HCT116 (cell line): ENCODE results near the gene MRPL37. TPM values are rescaled to one million over a fixed set of nuclear protein-coding genes. Genes with fewer than 3 reads are reported as not detected.

ENCODE experiments used
- ATAC-seq: fragments of 200-7000 bp; cut with Tn5 transposase; 2 replicates; pipeline ENCODE4 v1.9.1; 2020; ENCODE audit warnings: mild to moderate bottlenecking, moderate library complexity
- BruUV-seq: library from RNA; stranded (reverse); fragments of 400-500 nt; replicated peaks from 2 replicates; lab custom pipeline; 2021; lab: Mats Ljungman, UMichigan
- CTCF ChIA-PET: fragments of 300-600 bp; sonication (Branson Sonifier 250); formaldehyde crosslinking; loops from one replicate; lab custom pipeline; 2021; ENCODE audit warnings: antibody characterized with exemption; lab: Charles Lee
- POLR2A ChIA-PET: fragments of 300-600, 350-600 bp; sonication (Branson Sonifier 250); formaldehyde crosslinking; loops from one replicate; lab custom pipeline; 2021; ENCODE audit warnings: antibody characterized with exemption; lab: Charles Lee
- RAD21 ChIA-PET, 2 experiments: fragments of 300-600 bp; sonication (Branson Sonifier 250); formaldehyde crosslinking; loops; one replicate each; lab custom pipeline; 2023; ENCODE audit warnings: low total read pairs in 2 of 2; ENCODE audit not compliant: uncharacterized antibody in 2 of 2, unreplicated experiment in 2 of 2, low non-redundant PET in 1 of 2; lab: Charles Lee
- DNase-seq: peaks from one replicate; pipeline ENCODE4 v3.0.0-alpha.2; 2010; ENCODE audit warnings: low read depth, low spot score
- H2AFZ ChIP-seq: fragments of 200-600 bp; shearing (Covaris generic), sonication (generic); 2 replicates; pipeline ENCODE4 v1.6.1; 2017; ENCODE audit warnings: low read depth, mixed run types, mixed read lengths, antibody characterized with exemption, low read length; ENCODE audit not compliant: poor library complexity, severe bottlenecking
- H3K27ac ChIP-seq: 2 replicates; pipeline ENCODE4 v1.5.1; 2012; ENCODE audit warnings: low read depth, low read length
- H3K27me3 ChIP-seq: fragments of 200-600 bp; sonication (generic); 2 replicates; pipeline ENCODE4 v1.6.1; 2016; ENCODE audit warnings: mixed run types, low read length, mixed read lengths; ENCODE audit not compliant: insufficient read depth
- H3K36me3 ChIP-seq, 2 experiments: fragments of 200-500 bp in 1 of 2; fragments of 200-600 bp in 1 of 2; sonication (Bioruptor generic) in 1 of 2; sonication (generic) in 1 of 2; 2 replicates each; pipeline versions ENCODE4 v1.5.1 to v1.6.1; 2014 to 2016; ENCODE audit warnings: low read length in 2 of 2, inconsistent platforms in 1 of 2, mixed read lengths in 1 of 2, mixed run types in 1 of 2; ENCODE audit not compliant: insufficient read depth in 2 of 2, control insufficient read depth in 1 of 2
- H3K4me1 ChIP-seq, 2 experiments: fragments of 200-600 bp in 1 of 2; sonication (generic) in 1 of 2; 2 replicates each; pipeline versions ENCODE4 v1.5.1 to v1.6.1; 2012 to 2017; ENCODE audit warnings: low read length in 2 of 2, inconsistent platforms in 1 of 2, mild to moderate bottlenecking in 1 of 2, mixed read lengths in 1 of 2, mixed run types in 1 of 2, moderate library complexity in 1 of 2; ENCODE audit not compliant: insufficient read depth in 2 of 2, control insufficient read depth in 1 of 2
- H3K4me2 ChIP-seq: fragments of 200-600 bp; sonication (generic); 2 replicates; pipeline ENCODE4 v1.6.1; 2017; ENCODE audit warnings: mixed run types, low read length, mixed read lengths
- H3K4me3 ChIP-seq, 2 experiments: fragments of 200-600 bp in 1 of 2; sonication (generic) in 1 of 2; replicated peaks in 1 of 2; 2 replicates each; pipeline ENCODE4 v1.5.1; 2011 to 2016; ENCODE audit warnings: low read length in 2 of 2, control low read depth in 1 of 2, low read depth in 1 of 2, mild to moderate bottlenecking in 1 of 2, mixed read lengths in 1 of 2, mixed run types in 1 of 2
- H3K79me2 ChIP-seq: fragments of 200-600 bp; sonication (generic); 2 replicates; pipeline ENCODE4 v1.6.1; 2017; ENCODE audit warnings: mild to moderate bottlenecking, mixed run types, low read length, moderate library complexity, mixed read lengths; ENCODE audit not compliant: insufficient read depth
- H3K9ac ChIP-seq: fragments of 200-600 bp; sonication (generic); 2 replicates; pipeline ENCODE4 v1.6.1; 2016; ENCODE audit warnings: low read length, mixed read lengths
- H3K9me2 ChIP-seq: fragments of 200-600 bp; sonication (generic), shearing (Covaris generic); 2 replicates; pipeline ENCODE4 v1.6.1; 2017; ENCODE audit warnings: mixed run types, mild to moderate bottlenecking, moderate library complexity; ENCODE audit not compliant: insufficient read depth
- H3K9me3 ChIP-seq, 2 experiments: fragments of 200-500 bp in 1 of 2; fragments of 200-600 bp in 1 of 2; sonication (Bioruptor generic) in 1 of 2; sonication (generic) in 1 of 2; 2 replicates each; pipeline ENCODE4 v1.6.1; 2014 to 2017; ENCODE audit warnings: low read length in 2 of 2, mixed read lengths in 2 of 2, inconsistent platforms in 1 of 2, low read depth in 1 of 2, mild to moderate bottlenecking in 1 of 2, mixed run types in 1 of 2, moderate library complexity in 1 of 2; ENCODE audit not compliant: control insufficient read depth in 1 of 2, insufficient read depth in 1 of 2
- H4K20me1 ChIP-seq: fragments of 200-600 bp; sonication (generic), shearing (Covaris generic); 2 replicates; pipeline ENCODE4 v1.6.1; 2017; ENCODE audit warnings: mixed run types, mild to moderate bottlenecking, moderate library complexity; ENCODE audit not compliant: insufficient read depth
- ATF3 ChIP-seq: IDR thresholded peaks from 2 replicates; pipeline ENCODE4 v1.6.1; 2012
- CEBPB ChIP-seq: IDR thresholded peaks from 2 replicates; pipeline ENCODE4 v1.6.1; 2012; ENCODE audit warnings: low read depth
- CTCF ChIP-seq, 3 experiments: fragments of 200-600 bp in 1 of 3; sonication (generic) in 1 of 3; IDR thresholded peaks in 2 of 3; conservative IDR thresholded peaks in 1 of 3; 2 replicates each; pipeline ENCODE4 v1.5.1; 2012 to 2017; ENCODE audit warnings: low read depth in 2 of 3, low read length in 2 of 3, antibody characterized with exemption in 1 of 3, borderline replicate concordance in 1 of 3, control low read depth in 1 of 3, mild to moderate bottlenecking in 1 of 3, mixed read lengths in 1 of 3, mixed run types in 1 of 3, moderate library complexity in 1 of 3; ENCODE audit not compliant: insufficient read depth in 1 of 3
- EGR1 ChIP-seq: IDR thresholded peaks from 2 replicates; pipeline ENCODE4 v1.6.1; 2012; ENCODE audit warnings: low read depth
- ELF1 ChIP-seq: IDR thresholded peaks from 2 replicates; pipeline ENCODE4 v1.6.1; 2012; ENCODE audit warnings: low read depth, borderline replicate concordance
- EZH2 ChIP-seq: fragments of 200-600 bp; sonication (generic); IDR thresholded peaks from 2 replicates; pipeline ENCODE4 v1.6.1; 2017; ENCODE audit warnings: antibody characterized with exemption, mixed run types
- EZH2phosphoT487 ChIP-seq: fragments of 200-600 bp; IDR thresholded peaks from 2 replicates; pipeline ENCODE4 v1.6.1; 2018; ENCODE audit warnings: antibody characterized with exemption, borderline replicate concordance
- FOSL1 ChIP-seq: IDR thresholded peaks from 2 replicates; pipeline ENCODE4 v1.6.1; 2012; ENCODE audit warnings: low read depth
- JUND ChIP-seq: IDR thresholded peaks from 2 replicates; pipeline ENCODE4 v1.6.1; 2012
- POLR2A ChIP-seq: IDR thresholded peaks from 2 replicates; pipeline ENCODE4 v1.7.0; 2011; ENCODE audit warnings: borderline replicate concordance; ENCODE audit not compliant: insufficient read depth, insufficient read length; ENCODE audit errors: extremely low read depth
- RAD21 ChIP-seq: IDR thresholded peaks from 2 replicates; pipeline ENCODE4 v1.6.1; 2012; ENCODE audit warnings: low read depth, mild to moderate bottlenecking
- SIN3A ChIP-seq: IDR thresholded peaks from 2 replicates; pipeline ENCODE4 v1.6.1; 2012; ENCODE audit warnings: low read depth
- SP1 ChIP-seq: IDR thresholded peaks from 2 replicates; pipeline ENCODE4 v1.6.1; 2012; ENCODE audit warnings: low read depth
- SRF ChIP-seq: IDR thresholded peaks from 2 replicates; pipeline ENCODE4 v1.6.1; 2012; ENCODE audit warnings: low read depth
- TCF7L2 ChIP-seq: IDR thresholded peaks from 2 replicates; pipeline ENCODE4 v1.7.0; 2011; ENCODE audit warnings: borderline replicate concordance, inconsistent platforms; ENCODE audit not compliant: insufficient read depth, insufficient read length; ENCODE audit errors: extremely low read depth
- ZBTB33 ChIP-seq: IDR thresholded peaks from 2 replicates; pipeline ENCODE4 v1.6.1; 2011; ENCODE audit warnings: mild to moderate bottlenecking, low read length, moderate library complexity; ENCODE audit not compliant: insufficient replicate concordance; ENCODE audit errors: extremely low read depth
- ZFX ChIP-seq: fragments of 450-650 bp; IDR thresholded peaks from 2 replicates; pipeline ENCODE4 v1.6.1; 2017
- ZNF274 ChIP-seq: fragments of 200-500 bp; sonication (Bioruptor generic); IDR thresholded peaks from 2 replicates; pipeline ENCODE4 v1.6.1; 2014; ENCODE audit warnings: mild to moderate bottlenecking, low read depth, low read length, inconsistent platforms
- intact Hi-C: fragments of 100-400 bp; cut with micrococcal nuclease; formaldehyde crosslinking; loops from 2 replicates; pipeline ENCODE4 v1.10.0; 2022
- total RNA-seq: library from RNA; stranded (reverse); gene quantifications from one replicate; pipeline ENCODE4 v1.2.1, GENCODE V29; 2021; ENCODE audit not compliant: unreplicated experiment
- TF ChIP-seq, protein P1 (sequence below): IDR thresholded peaks from 2 replicates; pipeline ENCODE4 v1.6.1; 2012; ENCODE audit warnings: low read depth

MRPL37 gene
- total RNA-seq, 1 experiment from 2014 or later, result 132 TPM

- Histone ChIP-seq H3K79me2 (no peaks in the 10 kb centered on the region), H3K27ac (no peak overlapping the region), H3K9me3 (no peaks in the 10 kb centered on the region), H3K36me3 (no peaks in the 10 kb centered on the region), H3K9me2 (no peaks in the 10 kb centered on the region), H3K4me2 (no peak overlapping the region), H3K27me3 (no peaks in the 10 kb centered on the region), H4K20me1 (no peaks in the 10 kb centered on the region), H2AFZ (no peak overlapping the region), H3K9ac (no peak overlapping the region), H3K4me3 (no peak overlapping the region), H3K4me1 (peaks cover 0 to 12% of the 10 kb centered on the region in 2 experiments; a peak in 1 of 4 replicates)
- ChIA-PET RAD21 (no interaction called here), CTCF (interaction anchor here (1.2 kb wide), 1 partner anchor 10 kb away, joined by 3 read pairs; no protein-coding TSS in a partner anchor), POLR2A (no interaction called here)
- no TSS peak for BruUV-seq
- TF ChIP-seq RAD21 (no peak), TCF7L2 (no peak), SRF (no peak), EGR1 (no peak), JUND (no peak), CTCF (IDR thresholded peaks at IDR 0.05 in 2 of 3, conservative IDR thresholded peaks at IDR 0.05 in 1 of 3; ENCODE audit: borderline replicate concordance in 1 of 3, insufficient read depth in 1 of 3, low read depth in 2 of 3, low read length in 2 of 3) (no peak), EZH2 (no peak), POLR2A (no peak), ZNF274 (no peak), SIN3A (no peak), CEBPB (no peak), ZFX (no peak), FOSL1 (no peak), ELF1 (no peak), EZH2phosphoT487 (no peak), ZBTB33 (no peak), ATF3 (no peak), SP1 (no peak)
- TF ChIP-seq, protein P1, sequence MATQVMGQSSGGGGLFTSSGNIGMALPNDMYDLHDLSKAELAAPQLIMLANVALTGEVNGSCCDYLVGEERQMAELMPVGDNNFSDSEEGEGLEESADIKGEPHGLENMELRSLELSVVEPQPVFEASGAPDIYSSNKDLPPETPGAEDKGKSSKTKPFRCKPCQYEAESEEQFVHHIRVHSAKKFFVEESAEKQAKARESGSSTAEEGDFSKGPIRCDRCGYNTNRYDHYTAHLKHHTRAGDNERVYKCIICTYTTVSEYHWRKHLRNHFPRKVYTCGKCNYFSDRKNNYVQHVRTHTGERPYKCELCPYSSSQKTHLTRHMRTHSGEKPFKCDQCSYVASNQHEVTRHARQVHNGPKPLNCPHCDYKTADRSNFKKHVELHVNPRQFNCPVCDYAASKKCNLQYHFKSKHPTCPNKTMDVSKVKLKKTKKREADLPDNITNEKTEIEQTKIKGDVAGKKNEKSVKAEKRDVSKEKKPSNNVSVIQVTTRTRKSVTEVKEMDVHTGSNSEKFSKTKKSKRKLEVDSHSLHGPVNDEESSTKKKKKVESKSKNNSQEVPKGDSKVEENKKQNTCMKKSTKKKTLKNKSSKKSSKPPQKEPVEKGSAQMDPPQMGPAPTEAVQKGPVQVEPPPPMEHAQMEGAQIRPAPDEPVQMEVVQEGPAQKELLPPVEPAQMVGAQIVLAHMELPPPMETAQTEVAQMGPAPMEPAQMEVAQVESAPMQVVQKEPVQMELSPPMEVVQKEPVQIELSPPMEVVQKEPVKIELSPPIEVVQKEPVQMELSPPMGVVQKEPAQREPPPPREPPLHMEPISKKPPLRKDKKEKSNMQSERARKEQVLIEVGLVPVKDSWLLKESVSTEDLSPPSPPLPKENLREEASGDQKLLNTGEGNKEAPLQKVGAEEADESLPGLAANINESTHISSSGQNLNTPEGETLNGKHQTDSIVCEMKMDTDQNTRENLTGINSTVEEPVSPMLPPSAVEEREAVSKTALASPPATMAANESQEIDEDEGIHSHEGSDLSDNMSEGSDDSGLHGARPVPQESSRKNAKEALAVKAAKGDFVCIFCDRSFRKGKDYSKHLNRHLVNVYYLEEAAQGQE, result no peak
- ATAC-seq, result no peak
- intact Hi-C loops, result no loop called here
- DNase-seq, result no peak
Measured at GRCh38 chr1:54171016-54171415, 29.0 kb upstream of the MRPL37 start.
